Measurements from ENCODE around the gene ARID1B.
A peak's percentile ranks its signal among the peaks of the same experiment; 100 is the strongest.

ARID1B gene

DNA sequence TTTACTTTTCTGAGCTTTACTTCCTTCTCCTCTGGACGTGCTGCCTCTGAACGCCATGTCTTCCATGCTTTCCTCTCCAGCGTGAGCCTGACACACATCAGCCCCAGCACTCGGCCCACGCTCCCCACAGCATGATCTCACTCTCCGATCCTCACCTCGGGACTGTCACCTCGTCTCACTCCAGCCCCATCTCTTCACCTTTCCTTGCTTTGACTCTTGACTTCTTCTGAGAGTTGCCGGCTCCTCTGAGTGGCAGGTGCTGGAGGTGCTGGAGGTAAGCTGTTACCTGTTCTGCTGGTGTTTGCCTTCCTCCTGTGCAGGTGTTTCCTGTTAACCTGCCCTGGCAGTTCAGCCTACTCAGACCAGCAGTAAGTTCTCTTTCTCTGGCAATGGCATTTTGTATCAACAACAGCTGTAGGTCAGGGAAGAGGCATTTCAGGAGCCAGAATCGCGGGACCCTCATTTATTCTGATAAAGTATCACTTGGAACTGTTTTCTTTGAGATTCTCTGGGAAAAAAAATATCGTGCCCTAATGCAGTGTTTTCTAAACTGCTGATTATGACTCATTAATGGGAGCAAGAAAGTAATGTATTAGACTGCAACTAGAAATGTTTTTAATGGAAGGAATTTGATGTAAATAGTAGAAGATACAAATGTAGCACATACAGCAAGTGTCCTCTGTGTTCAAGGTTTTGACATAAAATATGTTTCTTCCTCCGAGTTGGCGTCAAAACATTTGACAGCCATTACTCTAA, 106.5 kb downstream of the ARID1B start:
- no peak for DNase-seq

DNA sequence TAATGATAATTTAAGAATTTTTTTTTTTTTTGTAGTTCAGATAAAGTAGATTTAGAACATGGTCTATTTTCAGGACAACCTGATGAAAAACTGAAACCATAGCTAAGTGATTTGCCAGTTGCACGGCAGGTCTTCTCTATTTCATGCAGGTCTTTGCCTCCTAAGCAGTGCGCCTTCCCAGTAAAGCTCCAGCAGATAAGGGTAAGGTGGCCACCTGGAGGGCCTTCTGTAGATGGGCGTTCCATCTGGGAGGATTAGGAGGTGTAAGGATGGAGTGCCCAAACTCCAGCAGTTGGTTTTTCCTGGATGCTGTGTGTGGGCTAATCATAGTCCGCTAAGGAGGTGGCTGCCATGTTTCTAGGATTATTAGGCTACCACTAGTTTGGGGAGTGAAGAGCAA, 107.1 kb downstream of the ARID1B start:
- no peak for DNase-seq

DNA sequence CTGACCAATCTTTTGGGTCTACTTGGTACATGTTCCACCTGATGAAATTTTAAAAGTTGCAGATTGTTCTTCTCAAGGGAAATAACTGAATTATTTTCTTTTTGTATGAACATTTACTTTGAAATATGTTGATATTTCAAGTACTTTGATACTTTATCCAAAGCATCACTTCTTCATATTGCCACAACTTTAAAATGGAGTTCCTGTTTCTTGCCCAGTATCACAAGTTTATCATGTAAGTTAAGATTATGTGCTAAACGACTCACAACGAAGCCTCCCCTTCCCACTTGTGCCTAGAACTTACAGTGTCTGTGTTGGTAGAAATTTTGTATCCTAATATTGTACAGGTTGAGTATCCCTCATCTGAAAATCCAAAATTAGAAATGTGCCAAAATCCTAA, 108.4 kb downstream of the ARID1B start:
- no peak for DNase-seq

DNA sequence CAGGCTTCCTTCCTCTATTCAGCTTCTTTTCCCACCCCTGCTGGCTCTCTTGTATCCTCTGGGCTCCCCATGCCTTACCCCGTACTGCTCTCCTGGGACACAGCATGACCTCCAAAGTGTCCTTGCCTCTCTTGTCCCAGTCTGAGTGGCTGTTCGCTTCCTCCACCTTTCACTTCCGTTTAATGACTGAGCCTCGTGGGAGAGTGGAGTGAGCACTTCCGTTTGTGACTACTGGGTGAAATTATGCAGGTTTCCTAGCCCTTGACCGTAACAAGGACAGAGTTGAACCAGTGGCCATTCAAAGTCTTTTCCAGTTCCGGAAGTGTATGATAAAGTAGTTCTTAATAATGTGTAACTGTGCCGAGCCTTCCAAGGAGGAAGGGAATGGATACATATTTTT, 109.2 kb downstream of the ARID1B start:
- peak in 1 of 2 donors; percentile 7 for DNase-seq

GRCh38 chr6:156887623-156888269, 110.6 kb downstream of the ARID1B start:
- no peak for DNase-seq

DNA sequence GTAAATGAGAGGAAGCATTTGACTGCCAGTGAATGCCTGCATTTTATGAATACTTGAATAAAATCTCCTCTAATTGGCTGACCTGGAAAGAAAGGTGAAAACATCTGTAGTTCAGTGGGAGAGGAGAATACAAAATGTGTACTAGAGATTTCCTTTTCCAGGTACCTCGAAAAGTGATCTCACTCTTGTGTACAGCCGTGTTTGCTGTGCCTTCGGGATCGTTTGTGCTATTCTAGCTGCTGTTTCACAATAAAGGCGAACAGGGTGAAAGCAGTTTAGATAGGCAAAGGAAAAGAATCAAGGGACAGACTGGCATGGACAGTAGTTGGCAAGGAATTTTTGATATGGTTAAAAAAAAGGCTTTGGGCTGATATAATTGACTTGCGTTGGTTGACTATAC, 112.3 kb downstream of the ARID1B start:
- no peak for DNase-seq

DNA sequence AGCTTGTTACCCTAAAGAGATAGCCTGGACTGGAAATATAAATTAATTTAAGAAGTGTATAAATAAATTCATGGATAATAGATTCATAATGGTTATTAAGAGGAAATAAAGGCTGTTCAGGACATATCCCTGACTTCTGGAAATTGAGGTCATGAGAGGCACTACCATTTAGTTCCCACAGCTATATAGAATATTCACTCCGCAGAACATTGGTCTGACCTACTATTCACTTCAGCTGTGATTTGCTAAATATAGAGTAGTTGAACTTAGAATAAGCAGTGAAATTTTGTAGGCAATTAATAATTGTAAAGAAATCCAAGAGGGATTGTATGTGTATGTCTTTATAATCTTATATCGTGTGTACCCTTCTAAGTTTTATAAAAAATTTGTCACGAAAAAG, 112.8 kb downstream of the ARID1B start:
- DNase-seq: no peak

DNA sequence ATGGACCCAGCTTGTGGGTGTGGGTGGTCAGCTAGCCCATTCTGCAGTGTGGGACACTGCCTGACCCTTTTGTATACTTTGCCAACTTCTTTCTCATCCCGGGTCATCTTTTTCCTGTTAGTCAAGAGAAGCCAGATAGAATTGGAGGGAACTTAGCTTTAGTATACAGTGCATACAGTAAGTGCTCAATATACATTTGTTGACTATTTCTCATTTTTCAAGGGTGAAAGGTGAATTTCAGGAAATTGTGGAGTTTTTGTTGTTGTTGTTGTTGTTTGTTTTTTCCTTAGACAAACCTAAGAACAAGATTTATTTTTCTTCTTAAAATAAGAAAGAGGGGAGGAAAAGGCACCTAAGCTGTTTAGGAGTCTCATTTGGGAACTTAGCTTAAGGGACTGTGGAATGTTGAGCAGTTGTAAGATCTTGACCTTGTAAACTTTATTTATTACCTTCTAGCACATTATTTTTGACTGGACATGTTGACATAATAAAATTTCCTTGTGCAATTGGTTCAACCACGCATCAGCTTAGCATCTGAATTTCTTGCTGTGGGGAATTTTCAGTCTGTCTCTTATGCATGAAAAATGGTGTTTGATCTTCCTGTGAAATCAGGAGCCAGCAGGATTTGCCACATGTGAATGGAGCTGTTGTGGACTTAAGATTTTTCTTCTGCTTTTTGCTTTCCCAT, 113.6 kb downstream of the ARID1B start:
- DNase-seq: no peak

- no peak for DNase-seq
Observed at GRCh38 chr6:156897907-156898531, 120.8 kb downstream of the ARID1B start.

- no peak for DNase-seq
Observed at GRCh38 chr6:156899071-156899470, 121.9 kb downstream of the ARID1B start.

- DNase-seq: no peak
Observed at GRCh38 chr6:156899532-156900135, 122.5 kb downstream of the ARID1B start.

GRCh38 chr6:156900292-156900691, 123.1 kb downstream of the ARID1B start:
- no peak for DNase-seq

DNA sequence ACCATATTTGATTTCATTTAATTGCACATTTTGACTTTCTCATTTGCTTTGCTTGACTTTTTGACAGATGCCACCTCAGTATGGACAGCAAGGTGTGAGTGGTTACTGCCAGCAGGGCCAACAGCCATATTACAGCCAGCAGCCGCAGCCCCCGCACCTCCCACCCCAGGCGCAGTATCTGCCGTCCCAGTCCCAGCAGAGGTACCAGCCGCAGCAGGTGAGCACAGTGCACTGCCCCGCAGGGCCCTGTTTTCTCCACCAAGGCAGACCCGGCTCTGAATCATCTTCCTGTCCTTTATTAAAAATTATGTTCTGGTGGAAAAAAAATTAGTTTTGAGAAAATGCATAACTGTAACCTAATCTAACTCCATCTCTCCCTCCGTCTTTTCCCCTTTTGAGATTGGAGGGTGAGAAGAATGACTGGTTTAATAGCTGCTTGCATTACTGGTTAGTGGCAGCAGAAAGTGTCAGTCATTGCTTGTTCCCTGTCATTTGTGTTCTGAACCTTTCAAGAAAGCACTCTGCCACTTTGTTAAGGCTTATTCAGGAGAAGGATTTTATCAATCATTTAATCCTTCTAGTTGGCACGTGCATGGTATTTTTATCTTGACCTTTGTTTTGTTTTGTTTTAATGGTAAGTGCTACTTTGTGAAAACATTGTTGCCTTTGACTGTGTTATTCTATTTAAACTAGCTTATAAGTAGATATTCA, 124.3 kb downstream of the ARID1B start:
- DNase-seq: no peak

DNA sequence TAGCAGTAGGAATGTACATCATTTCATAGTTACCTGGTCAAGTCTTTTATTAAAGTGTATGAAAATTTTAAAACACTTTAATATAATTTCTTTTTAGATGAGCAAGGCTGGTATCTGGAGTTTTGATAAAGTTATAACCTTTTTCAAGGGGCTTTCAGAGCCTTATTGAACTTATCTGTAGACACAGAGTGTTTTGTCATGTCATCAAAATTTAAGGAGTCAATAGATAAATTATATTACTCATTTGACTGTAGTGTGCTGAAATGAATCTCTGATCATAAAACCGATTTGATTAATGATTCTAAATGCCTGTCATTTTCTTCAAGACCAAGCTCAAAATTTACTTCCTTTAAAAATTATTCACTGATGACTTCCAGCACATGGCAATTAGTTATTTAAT, 125.6 kb downstream of the ARID1B start:
- DNase-seq: no peak

DNA sequence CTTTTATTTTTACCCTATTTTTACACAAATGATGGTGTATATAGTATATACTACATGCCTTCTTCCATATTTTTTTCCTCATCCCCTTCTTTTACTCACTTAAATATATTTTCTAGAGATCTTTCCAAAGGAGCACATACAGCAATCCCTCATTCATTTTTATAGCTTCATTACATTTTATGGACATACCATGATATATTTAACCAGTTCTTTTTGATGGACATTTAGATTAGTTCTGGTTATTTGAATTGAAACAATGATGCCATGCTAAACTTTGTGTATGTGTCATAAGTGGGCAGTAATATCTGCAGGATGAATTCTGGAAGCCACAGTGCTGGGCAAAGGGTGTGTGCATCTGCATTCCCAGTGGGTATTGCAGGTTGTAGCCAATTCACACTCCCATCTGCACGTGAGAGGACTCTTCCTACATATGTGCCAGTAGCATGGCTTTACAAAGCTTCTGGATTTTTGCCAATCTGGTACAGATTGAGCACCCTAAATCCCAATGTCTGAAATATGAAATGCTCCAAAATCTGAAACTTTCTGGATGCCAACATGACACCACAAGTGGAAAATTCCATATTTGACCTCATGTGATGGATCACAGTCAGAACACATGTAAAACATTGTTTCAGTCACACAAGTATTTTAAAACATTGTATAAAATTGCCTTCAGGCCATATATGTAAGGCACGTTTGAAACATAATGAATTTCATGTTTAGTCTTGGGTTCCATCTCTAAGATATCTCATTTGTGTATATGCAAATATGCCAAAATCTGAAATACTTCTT, 127.2 kb downstream of the ARID1B start:
- DNase-seq: no peak

- no peak for DNase-seq
Observed at GRCh38 chr6:156905801-156906200, 128.6 kb downstream of the ARID1B start.

- DNase-seq: no peak
Observed at GRCh38 chr6:156906451-156906850, 129.3 kb downstream of the ARID1B start.

- no peak for DNase-seq
Observed at GRCh38 chr6:156909212-156910010, 132.2 kb downstream of the ARID1B start.

- no peak for DNase-seq
Observed at GRCh38 chr6:156910011-156910334, 132.8 kb downstream of the ARID1B start.

DNA sequence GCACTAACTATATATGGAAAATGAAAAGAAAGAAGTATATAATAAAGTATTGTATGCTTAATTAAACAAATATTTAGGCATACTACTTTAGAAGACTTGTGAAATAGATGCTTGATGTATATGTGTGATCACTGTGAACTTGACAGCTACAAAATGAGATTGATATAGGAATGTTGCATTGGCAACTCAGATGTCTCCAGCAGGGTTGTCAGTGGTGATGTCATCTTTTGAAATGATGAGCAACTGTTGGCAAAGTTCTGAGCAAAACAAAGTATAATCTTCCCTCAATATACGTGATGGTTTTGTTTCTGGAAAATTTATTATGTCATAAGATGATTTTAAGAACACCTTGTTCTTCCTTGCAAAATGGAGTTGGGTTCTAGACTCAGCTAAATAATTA, 133.8 kb downstream of the ARID1B start:
- no peak for DNase-seq

DNA sequence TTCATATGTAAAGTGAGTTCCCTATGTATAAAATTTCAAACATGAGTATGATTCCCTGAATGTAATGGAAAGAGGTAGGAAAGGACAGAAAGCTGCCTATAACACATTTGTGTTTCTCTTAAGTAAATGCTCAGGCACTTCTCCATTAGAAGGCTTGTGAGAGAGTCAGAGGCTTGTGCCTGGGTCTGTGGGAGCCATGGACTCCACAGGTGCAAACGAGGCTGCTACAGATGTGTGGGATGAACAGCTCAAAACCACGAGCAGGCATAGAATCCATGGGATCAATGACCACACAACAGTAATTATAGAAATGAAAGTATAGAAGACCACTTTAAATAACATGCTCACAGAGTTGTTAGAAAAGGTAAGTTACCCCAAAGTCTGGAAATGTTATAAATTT, 134.4 kb downstream of the ARID1B start:
- DNase-seq: no peak
